Measurements from ENCODE around the gene ASB13.

The ASB13 gene

DNA sequence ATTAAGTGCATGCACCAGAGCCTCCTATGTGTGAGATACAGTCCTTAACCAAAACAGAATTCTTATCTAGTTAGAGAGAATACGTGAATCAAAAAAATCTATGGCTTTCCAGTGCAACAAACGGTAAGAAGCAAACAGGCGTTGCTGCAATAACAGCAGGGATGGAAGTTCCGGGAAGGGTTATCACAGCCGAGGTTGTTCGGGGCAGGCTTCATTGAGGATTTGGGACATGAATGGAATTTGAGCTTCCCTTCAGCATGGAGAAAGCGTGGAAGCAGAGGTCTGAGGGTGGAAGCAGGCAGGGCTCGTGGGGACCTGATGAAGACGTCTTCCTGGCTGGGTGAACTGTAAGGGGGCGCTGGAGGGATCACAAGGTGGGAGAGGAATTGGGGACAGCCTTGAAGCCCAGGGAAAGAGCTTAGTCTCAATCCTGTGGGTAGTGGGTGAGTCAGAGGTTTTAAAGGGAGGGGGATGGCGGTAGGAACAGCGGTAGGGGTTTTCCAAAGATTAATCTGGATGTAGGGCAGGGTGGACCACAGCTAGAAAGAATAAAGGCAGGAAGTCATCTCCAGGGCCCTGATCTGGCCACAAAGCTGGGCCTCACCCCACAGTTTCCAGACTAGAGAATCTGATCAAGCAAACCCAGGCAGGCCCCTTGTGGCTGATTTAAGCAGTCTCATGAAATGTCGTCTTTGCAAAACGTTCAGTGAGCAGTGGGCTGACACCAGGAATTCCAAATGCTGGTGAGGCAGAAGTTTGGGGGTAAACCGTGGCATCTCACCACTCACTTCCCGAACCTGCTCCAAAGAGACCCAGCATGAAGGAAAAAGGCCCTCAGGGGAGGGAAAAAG lies 76.5 kb downstream of the ASB13 start:
- DNase-seq (ENCODE audit: low read depth in 2 of 2): no peak

DNA sequence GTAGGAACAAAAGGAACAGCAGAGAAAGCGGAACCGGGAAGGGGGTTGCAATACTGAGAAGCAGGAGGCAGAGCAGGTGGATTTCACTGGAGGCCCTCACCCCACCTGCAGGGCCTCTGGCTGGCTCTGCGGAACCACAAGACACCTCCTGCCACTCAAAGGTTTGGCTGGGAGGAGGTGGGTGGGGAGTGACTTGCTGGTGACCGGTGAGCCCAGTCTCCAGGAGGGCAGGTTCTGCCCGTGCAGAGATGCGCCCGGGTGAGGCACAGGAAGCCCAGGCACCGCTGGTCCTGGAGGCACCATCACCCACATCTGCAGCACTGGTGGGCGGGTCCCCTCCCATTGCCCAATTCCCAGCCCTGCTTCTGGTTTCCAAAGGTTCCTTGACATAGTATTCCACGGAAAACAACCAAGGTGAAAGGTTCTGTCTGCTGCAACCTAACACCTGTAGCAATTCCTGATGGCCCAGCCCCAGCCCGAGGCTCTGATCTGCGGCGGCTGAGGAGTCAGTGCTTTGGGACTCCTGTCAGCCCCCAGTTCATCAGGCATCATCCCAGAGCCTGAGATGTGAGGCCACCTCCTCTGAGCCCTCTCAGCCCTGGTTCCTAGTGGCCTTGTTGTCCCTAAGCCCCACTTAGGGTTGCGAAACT lies 77.3 kb downstream of the ASB13 start:
- DNase-seq (ENCODE audit: low read depth in 2 of 2): no peak
